A673 (cell line): ENCODE data around the gene MIDN.

Experiments
- CTCF ChIP-seq: fragments of 300-800, 200-600 bp; sonication (generic); conservative IDR thresholded peaks from 2 replicates; pipeline ENCODE4 v1.5.1; 2017; ENCODE audit warnings: low read depth, mild to moderate bottlenecking, antibody characterized with exemption, low read length, moderate library complexity, mixed read lengths
- EZH2 ChIP-seq: fragments of 200-600 bp; sonication (generic); IDR thresholded peaks from 2 replicates; pipeline ENCODE4 v1.6.1; 2017; ENCODE audit warnings: borderline replicate concordance, low read depth, mild to moderate bottlenecking, mixed read lengths, antibody characterized with exemption, low read length; ENCODE audit not compliant: poor library complexity, severe bottlenecking

- TF ChIP-seq CTCF (no peak), EZH2 (no peak)
Measured at GRCh38 chr19:1205114-1206099, 43.0 kb upstream of the MIDN start, which contains the start of gene STK11.
